HUES6 (cell line): ENCODE data around the gene ARHGEF10L.

Experiments
- H3K27ac ChIP-seq: 2 replicates; pipeline ENCODE4 v1.7.0; 2013; ENCODE audit warnings: low read depth, mild to moderate bottlenecking, low read length, inconsistent platforms
- H3K27me3 ChIP-seq: 2 replicates; pipeline ENCODE4 v1.6.1; 2013; ENCODE audit warnings: low read length; ENCODE audit not compliant: control insufficient read depth, insufficient read depth
- H3K36me3 ChIP-seq: 2 replicates; pipeline ENCODE4 v1.6.1; 2013; ENCODE audit warnings: low read length; ENCODE audit not compliant: control insufficient read depth, insufficient read depth
- H3K4me1 ChIP-seq: 2 replicates; pipeline ENCODE4 v1.6.1; 2013; ENCODE audit warnings: low read length; ENCODE audit not compliant: control insufficient read depth, insufficient read depth
- H3K4me3 ChIP-seq: 2 replicates; pipeline ENCODE4 v1.5.1; 2013; ENCODE audit warnings: low read depth, low read length
- H3K9ac ChIP-seq: one replicate; pipeline ENCODE4 v1.6.1; 2013; ENCODE audit warnings: mild to moderate bottlenecking, low read length
- H3K9me3 ChIP-seq: 2 replicates; pipeline ENCODE4 v1.6.1; 2013; ENCODE audit warnings: low read depth, low read length; ENCODE audit not compliant: control insufficient read depth, insufficient read depth

The ARHGEF10L gene

GRCh38 chr1:17668195-17668594 is 128.7 kb downstream of the ARHGEF10L start:
- Histone ChIP-seq H3K9me3 (no peaks in the 10 kb centered on the region; the same call in 1 of the 2 replicates), H3K4me3 (no peak overlapping the region), H3K4me1 (peaks cover 17% of the 10 kb centered on the region), H3K27ac (no peak overlapping the region), H3K27me3 (no peaks in the 10 kb centered on the region), H3K36me3 (peaks cover 44% of the 10 kb centered on the region), H3K9ac (no peak overlapping the region)

- Histone ChIP-seq H3K27me3 (no peaks in the 10 kb centered on the region), H3K4me3 (no peak overlapping the region), H3K27ac (no peak overlapping the region), H3K4me1 (peaks cover 17% of the 10 kb centered on the region), H3K9ac (no peak overlapping the region), H3K36me3 (peaks cover 42% of the 10 kb centered on the region), H3K9me3 (no peaks in the 10 kb centered on the region; the same call in 1 of the 2 replicates)
Observed at GRCh38 chr1:17668624-17669175, 129.2 kb downstream of the ARHGEF10L start.

GRCh38 chr1:17669305-17669704 is 129.8 kb downstream of the ARHGEF10L start:
- H3K4me1 ChIP-seq, result peaks cover 17% of the 10 kb centered on the region
- no peaks in the 10 kb centered on the region for H3K27me3 ChIP-seq
- no peak overlapping the region for H3K4me3 ChIP-seq
- no peaks in the 10 kb centered on the region; the same call in 1 of the 2 replicates for H3K9me3 ChIP-seq
- H3K27ac ChIP-seq, result no peak overlapping the region
- peaks cover 37% of the 10 kb centered on the region for H3K36me3 ChIP-seq
- H3K9ac ChIP-seq, result no peak overlapping the region

- Histone ChIP-seq H3K4me3 (no peak overlapping the region), H3K36me3 (peaks cover 30% of the 10 kb centered on the region), H3K9me3 (no peaks in the 10 kb centered on the region; the same call in 1 of the 2 replicates), H3K4me1 (peaks cover 17% of the 10 kb centered on the region), H3K9ac (no peak overlapping the region), H3K27me3 (no peaks in the 10 kb centered on the region), H3K27ac (no peak overlapping the region)
Observed at GRCh38 chr1:17669866-17670451, 130.5 kb downstream of the ARHGEF10L start.

- Histone ChIP-seq H3K4me3 (no peak overlapping the region), H3K9ac (no peak overlapping the region), H3K36me3 (peaks cover 22% of the 10 kb centered on the region), H3K9me3 (no peaks in the 10 kb centered on the region; the same call in 1 of the 2 replicates), H3K27ac (no peak overlapping the region), H3K4me1 (peaks cover 17% of the 10 kb centered on the region), H3K27me3 (no peaks in the 10 kb centered on the region)
Observed at GRCh38 chr1:17670587-17671313, 131.3 kb downstream of the ARHGEF10L start.

GRCh38 chr1:17671314-17671705 is 131.8 kb downstream of the ARHGEF10L start:
- peaks cover 17% of the 10 kb centered on the region for H3K36me3 ChIP-seq
- no peak overlapping the region for H3K9ac ChIP-seq
- no peaks in the 10 kb centered on the region for H3K9me3 ChIP-seq
- no peak overlapping the region for H3K27ac ChIP-seq
- no peaks in the 10 kb centered on the region for H3K27me3 ChIP-seq
- H3K4me1 ChIP-seq, result peaks cover 17% of the 10 kb centered on the region
- H3K4me3 ChIP-seq, result no peak overlapping the region

GRCh38 chr1:17671741-17672140 is 132.2 kb downstream of the ARHGEF10L start:
- H3K4me3 ChIP-seq, result no peak overlapping the region
- H3K27me3 ChIP-seq, result no peaks in the 10 kb centered on the region
- no peak overlapping the region for H3K9ac ChIP-seq
- no peak overlapping the region for H3K27ac ChIP-seq
- peaks cover 17% of the 10 kb centered on the region for H3K4me1 ChIP-seq
- H3K9me3 ChIP-seq, result no peaks in the 10 kb centered on the region
- peaks cover 15% of the 10 kb centered on the region for H3K36me3 ChIP-seq

- Histone ChIP-seq H3K27me3 (no peaks in the 10 kb centered on the region), H3K36me3 (peaks cover 15% of the 10 kb centered on the region), H3K27ac (no peak overlapping the region), H3K4me3 (no peak overlapping the region), H3K9ac (no peak overlapping the region), H3K9me3 (no peaks in the 10 kb centered on the region), H3K4me1 (peaks cover 17% of the 10 kb centered on the region)
Observed at GRCh38 chr1:17672226-17672625, 132.7 kb downstream of the ARHGEF10L start.

- no peak overlapping the region for H3K4me3 ChIP-seq
- no peaks in the 10 kb centered on the region for H3K9me3 ChIP-seq
- H3K27me3 ChIP-seq, result no peaks in the 10 kb centered on the region
- no peak overlapping the region for H3K9ac ChIP-seq
- no peak overlapping the region for H3K27ac ChIP-seq
- peaks cover 17% of the 10 kb centered on the region for H3K4me1 ChIP-seq
- H3K36me3 ChIP-seq, result peaks cover 11% of the 10 kb centered on the region
Observed at GRCh38 chr1:17673329-17674072, 134.0 kb downstream of the ARHGEF10L start.

GRCh38 chr1:17674726-17675500 is 135.4 kb downstream of the ARHGEF10L start:
- H3K4me1 ChIP-seq, result peaks cover 17% of the 10 kb centered on the region
- H3K27ac ChIP-seq, result no peak overlapping the region
- no peak overlapping the region for H3K4me3 ChIP-seq
- no peaks in the 10 kb centered on the region for H3K27me3 ChIP-seq
- H3K9ac ChIP-seq, result no peak overlapping the region
- H3K9me3 ChIP-seq, result no peaks in the 10 kb centered on the region
- peaks cover 2% of the 10 kb centered on the region; the same call in 1 of the 2 replicates for H3K36me3 ChIP-seq
